ENCODE measurements around the gene PCID2.

Gene PCID2

DNA sequence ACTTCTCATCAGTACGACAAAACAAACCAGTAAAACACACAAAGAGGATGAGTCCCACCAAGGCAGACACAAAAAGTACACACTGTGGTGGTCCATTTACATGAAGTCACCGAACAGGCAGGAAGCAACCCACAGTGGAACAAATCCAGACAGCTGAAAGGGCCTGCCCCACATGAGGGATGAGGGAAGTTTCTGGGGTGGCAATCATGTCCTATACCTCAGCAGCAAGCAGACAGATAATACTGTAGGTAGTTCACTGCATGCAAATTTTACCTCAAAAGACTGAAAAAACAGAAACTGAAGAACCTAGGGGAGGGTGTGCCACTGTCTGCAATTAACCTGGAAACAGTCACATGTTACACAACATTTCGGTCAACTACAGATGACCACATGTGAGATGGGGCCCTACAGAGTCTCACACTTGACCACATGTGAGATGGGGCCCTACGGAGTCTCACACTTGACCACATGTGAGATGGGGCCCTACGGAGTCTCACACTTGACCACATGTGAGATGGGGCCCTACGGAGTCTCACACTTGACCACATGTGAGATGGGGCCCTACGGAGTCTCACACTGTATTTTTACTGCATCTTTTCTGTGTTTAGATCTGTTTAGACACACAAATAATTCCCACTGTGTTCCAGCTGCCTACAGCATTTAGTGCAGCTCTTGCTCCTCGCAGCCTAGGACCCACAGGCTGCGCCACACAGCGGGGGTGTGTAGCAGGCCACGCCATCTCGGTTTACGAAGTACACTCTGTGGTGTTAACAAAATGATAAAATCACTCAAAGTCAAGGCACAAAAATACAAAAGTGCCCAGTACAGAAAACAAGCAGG is 22.2 kb downstream of the PCID2 start:
- DNase-seq, result no peak

DNA sequence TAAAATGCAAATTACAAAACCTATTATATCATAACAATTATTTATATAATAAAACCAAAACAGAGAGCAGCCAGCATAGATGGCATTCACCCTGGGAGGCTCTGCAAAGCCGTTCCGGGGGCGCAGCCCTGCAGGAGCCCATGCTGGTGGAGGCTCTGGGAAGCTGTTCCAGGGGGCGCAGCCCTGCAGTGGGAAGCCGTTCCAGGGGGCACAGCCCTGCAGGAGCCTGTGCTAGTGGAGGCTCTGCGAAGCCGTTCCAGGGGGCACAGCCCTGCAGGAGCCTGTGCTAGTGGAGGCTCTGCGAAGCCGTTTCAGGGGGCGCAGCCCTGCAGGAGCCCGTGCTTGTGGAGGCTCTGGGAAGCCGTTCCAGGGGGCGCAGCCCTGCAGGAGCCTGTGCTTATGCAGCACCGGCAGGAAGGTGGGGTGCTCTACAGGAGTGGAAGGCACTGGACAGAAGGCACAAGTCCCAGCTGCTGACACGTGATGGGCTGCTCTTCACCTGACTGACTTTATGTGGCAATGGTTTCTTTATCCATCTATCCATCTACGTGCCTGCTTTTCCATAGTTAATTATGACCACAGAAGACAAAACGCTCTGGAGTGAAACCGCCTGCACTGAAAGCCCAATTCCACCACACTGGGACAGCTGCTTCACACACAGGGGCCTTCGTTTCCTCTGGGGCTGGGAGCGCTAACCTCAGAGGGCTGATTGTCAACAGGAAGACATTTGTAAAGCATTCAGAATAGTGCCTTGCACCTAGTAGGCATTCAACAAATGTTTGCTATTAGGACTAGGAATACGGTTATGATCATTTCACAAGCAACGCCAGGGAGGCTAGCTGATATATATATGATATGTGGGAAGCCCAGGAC is 23.7 kb downstream of the PCID2 start:
- no peak for DNase-seq

DNA sequence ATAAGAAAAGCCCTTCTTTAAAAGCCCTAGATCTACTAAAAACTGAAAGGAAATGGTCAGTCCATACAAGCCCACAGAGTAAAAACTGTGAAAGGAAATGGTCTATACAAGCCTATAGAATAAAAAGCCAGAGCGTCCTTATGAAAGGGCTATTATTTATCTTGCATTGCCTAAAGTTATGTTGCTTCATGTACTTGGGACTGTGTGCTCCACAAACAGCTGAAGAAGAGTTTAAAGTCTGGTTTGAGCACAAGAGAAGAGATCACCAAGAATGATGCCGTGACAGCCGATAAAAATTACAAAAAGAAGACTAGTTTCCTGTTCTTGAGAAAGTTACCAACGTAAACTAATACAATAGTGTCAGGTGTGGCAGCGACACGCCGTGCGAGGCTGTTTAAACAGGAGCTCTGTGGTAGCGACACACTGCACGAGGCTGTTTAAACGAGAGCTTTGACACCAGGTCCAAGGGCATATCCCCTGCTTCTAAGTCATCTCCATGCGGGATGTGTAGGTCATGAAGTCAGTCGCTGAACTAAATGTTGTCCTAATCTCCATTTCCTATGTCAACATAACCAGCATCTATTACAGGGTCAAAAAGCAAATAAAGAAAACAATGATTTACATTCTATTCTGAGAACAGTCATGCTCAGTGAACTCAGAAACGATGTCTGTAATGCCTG is 24.9 kb downstream of the PCID2 start:
- DNase-seq, result no peak

DNA sequence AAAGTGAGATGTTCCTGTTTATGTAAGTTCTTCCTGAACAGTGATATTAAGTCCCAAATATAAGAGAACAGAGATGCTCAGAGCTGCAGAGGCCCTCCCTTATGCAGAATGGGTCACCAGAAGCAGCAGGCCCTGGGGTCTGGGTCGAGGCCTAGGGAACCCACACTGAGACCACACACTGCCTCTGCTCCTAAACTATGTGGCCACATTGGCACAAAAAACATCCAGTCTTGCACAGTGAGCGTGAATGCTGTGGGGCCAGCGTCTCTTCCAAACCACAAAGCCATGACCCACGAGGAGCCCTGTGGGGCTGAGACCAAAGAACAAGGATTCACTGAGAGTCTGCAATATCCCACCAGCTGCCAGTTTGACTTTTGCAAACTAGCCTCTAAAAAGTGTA is 26.4 kb downstream of the PCID2 start:
- DNase-seq, result no peak

DNA sequence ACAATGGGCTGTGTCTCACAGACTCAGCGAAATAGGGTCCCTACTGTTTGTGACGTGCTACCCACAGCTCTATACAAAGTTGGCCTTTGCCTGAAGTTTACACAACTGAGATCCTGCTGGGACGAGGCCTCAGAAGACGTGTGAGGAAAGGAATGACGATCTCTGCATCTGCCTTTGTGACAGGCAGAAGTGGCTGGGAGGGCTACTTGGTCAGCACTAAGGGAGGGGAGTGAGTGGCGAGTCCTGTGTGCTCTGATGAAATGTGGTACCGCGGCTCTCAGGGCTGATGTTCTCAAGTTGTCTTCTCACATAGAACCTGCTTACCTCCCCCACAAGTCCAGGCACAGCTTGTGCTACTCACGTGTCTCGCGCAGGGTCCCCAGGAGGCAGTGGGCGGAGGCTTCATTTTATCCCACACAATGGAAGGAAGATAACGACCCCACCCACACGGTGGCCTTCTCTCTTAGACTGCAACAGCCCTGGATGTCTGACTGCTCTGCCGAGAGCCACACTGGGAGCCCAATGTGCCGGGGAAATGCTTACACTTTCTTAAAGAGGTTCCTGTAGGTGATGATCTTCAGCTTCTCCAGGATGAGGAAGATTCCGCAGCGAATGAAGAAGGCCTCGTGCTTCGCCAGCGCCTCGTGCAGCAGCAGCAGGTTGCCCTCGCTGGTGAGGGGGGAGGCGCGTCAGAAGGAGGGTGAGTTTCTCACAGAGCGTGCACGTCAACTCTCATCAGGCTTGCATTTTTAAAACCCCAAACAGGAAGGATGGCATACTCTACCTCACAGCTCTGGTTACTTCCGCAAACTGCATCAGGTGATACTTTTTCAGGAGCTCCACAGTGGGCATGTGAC is 28.9 kb downstream of the PCID2 start:
- DNase-seq, result no peak

DNA sequence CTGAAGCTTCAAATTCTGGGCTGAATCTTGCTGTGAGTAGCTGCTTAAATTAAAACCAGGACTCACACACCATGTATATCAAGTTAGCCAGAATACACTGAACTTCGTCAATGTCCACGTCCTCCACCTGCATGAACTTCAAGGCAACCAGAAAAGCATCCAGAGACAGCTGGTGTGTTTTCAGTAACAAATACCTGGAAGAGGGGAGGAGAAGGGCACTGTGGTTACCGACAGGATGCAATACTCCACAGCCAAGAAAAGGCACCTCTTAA is 29.6 kb downstream of the PCID2 start:
- no peak for DNase-seq

DNA sequence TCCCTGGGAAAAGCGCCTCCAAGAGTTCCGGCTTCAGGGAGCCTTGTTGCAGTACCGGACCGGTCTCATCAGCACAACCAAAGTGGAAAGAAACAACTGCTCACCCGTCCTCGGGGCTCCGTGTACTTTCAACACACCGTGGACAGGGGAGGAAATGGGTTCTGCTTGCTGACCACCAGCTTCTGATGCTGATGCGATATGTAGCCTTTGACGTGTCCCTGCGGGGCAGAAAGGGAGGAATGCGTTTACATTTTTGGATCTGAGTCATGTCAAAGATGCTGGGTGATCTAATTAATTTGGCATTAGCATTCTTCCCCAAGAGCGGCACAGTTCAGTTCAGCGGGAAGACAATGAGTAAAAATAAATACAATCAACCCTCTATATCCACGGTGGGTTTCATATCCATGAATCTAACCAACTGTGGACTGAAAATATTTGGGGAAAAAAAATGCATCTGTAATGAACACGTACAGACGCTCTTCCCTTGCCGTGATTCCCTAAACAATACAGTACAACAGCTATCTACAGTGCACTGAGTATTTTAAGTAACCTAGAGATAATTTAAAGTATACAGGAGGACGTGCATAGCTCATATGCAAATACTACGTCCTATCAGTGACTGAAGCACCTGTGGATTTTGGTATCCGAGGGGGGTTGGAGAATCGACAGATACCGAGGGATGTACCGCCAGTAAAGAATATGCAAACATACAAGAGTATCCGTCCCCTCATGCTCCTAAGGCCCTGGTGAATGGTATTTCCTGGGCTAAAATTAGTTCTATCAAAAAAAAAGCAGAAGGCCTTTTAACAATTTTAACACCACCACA is 30.2 kb downstream of the PCID2 start:
- peak; percentile 41 for DNase-seq

DNA sequence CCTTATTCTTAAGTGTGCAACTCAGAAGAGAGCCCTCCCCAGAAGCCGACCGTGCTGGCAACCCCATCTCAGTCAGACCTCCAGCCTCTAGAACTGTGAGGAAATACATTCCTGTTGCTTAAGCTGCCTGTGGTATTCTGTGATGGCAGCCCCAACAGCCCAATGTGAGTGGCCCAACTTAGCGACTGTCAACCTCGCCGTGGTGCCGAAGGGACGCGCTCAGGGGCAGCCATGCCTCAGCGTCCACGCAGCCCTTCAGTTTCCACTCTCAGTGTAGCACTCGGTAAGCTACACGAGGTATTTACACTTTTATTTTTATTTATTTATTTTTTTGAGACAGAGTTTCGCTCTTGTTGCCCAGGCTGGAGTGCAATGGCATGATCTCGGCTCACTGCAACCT is 31.6 kb downstream of the PCID2 start:
- no peak for DNase-seq

DNA sequence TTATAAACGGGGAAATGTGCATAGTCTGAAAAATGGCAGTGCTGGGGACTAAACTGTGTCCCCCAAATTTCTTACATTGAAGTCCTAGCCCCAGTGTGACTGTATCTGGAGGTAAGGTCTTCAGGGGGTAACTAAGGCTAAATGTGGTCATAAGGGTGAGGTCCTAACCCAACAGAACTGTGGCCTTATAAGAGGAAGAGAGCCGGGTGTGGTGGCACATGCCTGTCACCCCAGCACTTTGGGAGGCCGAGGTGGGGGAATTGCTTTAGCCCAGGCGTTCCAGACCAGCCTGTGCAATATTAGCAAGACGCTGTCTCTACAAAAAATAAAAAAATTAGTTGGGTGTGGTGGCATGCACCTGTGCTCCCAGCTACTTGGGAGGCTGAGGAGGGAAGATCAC is 32.2 kb downstream of the PCID2 start:
- DNase-seq, result no peak

DNA sequence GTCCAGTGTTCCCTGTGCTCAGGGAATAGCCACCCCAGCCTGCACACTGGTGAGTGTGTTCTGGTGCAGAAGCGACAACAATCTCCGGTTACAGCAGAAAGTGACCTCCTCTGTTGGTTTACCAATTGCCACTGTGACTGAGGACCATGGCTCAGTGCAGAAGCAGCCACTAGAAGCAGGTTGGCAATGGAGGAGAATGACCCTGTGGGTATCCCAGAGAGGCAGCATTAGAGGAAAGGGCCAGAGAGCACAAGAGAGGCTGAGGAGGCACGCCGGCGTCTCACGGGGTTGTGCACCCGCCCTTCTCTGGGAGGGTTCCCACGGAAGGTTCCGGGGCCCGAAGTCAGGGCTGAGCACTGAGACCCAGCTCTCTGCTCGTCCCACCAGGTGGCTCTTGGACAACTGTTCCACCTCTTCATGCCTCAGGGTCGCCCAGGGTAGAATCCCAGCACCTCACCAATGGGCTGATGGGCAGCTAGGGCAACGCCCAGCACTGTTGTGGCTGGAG is 36.0 kb downstream of the PCID2 start:
- no peak for DNase-seq

DNA sequence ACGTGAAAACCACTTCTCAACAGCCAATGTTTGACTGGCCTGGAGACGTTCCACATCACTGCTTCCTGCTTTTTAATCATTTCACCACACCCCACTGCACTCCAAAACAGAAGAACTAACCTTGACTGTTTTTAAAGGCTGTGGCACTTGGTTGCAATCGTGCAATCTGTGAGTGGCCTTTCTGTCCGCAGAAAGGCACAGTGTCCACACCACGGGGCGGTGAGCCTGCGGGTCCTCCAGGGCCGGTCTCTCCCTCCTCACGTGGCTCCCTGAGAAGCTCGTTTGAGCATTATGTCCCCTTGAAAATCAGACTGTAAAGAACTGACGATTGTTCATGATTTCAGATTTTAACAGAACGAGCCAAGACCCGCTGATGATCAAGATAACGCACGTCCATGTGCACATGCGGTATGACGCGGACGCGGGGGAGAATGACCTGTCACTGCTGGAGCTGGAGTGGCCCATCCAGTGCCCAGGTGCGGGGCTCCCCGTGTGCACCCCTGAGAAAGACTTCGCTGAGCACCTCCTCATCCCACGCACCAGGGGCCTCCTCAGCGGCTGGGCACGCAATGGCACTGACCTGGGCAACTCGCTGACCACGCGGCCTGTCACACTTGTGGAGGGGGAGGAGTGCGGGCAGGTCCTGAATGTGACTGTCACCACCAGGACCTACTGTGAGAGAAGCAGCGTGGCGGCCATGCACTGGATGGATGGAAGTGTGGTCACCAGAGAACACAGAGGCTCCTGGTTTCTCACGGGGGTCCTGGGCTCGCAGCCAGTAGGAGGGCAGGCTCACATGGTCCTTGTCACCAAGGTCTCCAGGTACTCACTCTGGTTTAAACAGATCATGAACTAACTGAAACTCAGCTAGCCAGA is 37.0 kb downstream of the PCID2 start:
- DNase-seq, result no peak

DNA sequence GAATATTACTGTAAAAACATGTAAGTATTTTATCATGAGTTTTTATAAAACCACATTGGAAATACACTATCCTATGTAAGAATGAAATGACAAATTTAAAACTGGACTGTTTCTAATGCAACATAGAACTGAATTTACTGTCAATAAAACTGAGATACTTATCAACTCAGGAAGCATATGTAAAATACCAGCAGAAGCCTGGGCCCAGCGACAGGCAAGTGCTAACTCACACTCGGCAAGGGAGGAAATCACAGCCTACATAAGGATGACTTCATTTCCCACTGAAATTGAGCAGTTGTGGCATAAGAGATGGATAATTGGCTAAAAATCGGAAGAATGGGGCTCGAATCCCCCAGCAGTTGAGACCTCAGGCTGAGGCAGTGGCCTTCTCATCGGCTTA is 38.0 kb downstream of the PCID2 start:
- no peak for DNase-seq

DNA sequence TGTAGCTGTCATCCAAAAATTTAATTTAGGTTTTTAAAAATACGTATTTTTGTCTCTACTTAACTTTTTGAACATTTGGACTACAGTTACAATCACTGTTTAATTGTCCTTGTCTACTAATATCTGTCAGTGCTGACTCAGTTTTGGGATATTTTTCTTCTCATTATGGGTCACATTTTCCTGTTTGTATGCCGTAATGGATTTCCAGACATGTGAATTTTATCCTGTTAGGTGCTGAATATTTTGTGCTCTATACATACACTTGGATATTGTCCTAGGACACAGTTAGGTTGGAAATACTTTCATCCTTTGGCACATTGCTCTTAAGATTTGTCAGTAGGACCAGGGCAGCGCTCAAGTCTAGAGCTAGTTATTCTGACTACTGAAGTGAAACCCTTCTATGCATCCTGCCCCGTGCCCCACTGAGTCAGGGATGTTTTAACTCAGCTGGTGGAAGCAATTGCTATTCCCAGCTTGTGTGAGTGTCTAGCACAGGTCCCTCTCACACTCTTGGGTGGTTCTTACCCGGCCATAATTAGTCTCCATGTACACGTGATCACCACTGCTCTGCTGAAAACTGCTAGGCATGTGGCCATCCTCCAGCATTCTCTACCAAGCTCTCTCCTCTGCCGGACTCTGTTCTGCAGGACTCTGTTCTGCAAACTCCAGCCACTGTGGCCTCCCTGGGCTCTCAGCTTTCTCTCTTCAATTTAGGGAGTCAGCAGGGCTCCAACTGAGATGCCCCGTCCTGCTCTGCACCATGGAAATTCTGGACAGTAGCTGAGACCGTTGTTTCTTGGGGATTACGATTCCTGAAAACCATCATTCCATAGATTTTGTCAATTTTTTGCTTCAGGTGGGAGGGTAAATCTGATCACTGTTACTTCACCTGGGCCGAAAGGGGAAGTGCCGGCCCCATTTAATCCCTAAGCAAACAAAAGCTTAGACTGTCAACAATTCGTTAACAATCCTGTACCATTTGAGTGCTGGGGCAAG is 38.9 kb downstream of the PCID2 start:
- DNase-seq, result no peak

DNA sequence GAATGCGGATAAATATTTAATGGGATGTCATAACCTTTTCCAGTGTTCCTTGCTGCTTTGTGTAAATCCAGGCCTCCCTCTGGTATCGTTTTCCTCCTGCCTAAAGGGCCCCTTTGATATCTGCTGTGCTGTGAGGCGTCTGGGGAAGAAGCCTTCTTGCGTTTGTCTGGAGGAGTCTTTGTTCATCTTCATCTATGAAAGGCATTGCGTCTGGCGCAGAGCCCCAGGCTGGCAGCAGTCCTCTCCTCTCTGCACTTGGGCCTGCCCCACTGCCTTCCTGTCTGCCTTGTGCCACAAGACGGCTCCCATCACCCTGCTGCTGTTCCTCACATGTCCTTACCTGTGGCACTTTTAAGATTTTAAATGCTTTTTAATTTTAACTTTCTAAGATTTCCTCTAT is 40.3 kb downstream of the PCID2 start:
- DNase-seq, result no peak

DNA sequence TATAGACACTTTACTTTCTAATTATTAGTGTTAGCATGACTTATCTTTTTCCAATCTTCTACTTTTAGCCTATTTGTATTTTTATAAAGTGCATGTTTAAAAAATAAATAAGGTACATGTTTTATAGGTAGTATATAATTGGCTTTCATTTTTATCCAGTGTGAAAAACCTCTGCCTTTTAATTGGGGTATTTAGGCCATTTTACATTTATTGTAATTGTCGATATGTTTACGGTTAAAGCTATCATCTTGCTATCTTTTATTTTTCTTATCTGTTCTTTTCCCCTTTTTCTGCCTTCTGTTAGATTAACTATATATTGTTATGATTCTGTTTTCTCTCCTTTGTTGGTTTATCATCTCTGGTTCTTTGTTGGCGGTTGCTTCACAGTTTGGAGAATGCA is 40.9 kb downstream of the PCID2 start:
- DNase-seq, result no peak

DNA sequence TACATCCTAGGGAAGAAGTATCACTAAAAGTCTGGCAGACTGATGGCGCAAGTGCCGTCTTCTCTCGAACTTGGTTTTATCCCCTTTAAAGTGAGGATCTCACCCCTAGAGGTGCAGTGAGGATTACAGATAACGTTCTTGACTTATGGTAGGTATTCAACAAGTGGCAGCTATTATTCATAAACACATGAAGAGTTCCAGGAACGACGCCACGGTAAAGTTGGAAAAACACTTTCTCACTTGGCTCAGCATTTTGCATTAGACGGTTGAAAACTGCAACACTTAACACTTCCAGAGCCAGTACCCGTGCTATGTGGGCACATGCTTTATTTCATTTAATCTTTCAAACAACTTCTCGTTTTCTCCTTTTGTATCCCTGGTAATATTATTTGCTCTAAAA is 41.3 kb downstream of the PCID2 start:
- no peak for DNase-seq

DNA sequence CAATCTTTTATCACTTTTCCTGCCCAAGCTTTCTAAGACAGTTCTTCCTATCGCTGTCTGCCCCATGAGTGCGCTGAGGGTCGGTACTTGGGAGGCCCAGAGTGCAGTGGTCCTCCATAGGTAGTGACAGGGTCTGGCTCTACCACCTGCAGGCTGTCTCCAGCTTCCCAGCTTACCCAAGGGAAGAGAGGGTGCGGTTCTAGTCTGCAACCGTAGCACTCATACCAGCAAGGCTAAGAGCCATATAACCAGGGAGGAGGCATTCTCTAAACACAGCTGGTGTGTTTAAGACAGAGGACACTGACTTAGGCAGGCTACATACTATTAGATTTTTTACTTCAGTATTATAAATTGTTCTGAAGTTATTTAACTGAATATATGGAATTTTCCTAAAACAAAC is 41.8 kb downstream of the PCID2 start:
- DNase-seq, result no peak

DNA sequence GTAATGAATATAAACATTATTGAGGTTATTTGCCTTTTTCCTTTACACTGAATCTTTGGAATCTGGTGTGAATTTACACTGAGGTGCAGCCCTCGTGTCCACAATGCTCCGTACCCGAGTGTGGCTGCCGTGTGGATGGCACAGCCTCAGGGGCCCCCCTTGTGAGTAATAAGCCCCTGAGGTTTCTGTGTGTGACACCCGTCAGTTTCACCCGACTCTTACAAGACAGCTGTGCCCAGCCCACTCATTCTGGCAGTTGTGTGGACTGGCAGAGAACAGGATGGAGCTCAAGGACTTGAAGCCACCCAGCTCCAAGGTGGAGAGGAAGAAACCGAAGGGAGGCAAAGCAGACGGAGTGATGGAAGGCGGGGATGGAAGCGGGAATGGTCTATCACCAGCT is 42.2 kb downstream of the PCID2 start:
- no peak for DNase-seq

DNA sequence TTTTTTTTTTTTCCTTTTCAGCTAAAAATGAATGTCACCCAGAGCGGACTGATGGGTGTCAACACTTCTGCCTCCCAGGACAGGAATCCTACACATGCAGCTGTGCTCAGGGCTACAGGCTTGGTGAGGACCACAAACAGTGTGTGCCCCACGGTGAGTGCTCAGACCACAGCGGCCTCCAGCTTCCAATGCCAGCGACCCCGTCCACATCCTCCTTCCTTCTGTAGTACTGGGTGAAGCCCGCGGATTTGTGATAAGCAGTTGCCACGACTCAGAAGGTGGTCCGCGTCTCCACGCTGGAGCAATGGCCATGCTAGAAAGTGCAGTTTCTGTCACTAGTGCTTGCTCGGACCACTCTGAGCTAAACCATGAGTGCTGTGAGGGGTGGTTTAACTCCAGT is 44.0 kb downstream of the PCID2 start:
- no peak for DNase-seq
